Testis (tissue), 2 donors: ENCODE results near the gene MAPKAP1.

Source experiments
- POLR2A ChIP-seq: fragments of 450-650 bp; IDR thresholded peaks from one replicate; pipeline ENCODE4 v1.6.1; 2017; ENCODE audit warnings: antibody characterized with exemption, mild to moderate bottlenecking, moderate library complexity
- TF ChIP-seq, protein P1 (sequence below), 3 experiments: fragments of 450-650 bp in 2 of 3; fragments of 200-600 bp in 1 of 3; sonication (generic) in 1 of 3; IDR thresholded peaks; one replicate each; pipeline ENCODE4 v1.5.1; 2016 to 2019; ENCODE audit warnings: antibody characterized with exemption in 3 of 3, mild to moderate bottlenecking in 2 of 3, moderate library complexity in 1 of 3

DNA sequence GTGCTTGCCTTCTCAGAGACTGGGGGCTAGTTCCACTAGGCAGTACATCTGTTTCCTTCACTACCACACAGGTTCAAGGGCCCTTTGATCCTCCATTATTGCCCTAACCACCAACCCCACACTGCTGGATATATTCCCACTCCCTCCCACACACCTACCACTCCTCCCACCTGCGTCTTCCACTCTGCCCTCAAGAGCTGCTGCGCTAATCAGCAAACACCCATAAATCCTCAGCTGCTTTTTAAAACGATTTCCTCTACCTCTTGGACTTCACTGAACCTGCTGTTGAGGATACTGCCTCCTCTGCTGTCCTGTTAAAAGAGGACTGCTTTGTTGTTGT, 120.9 kb downstream of the MAPKAP1 start:
- TF ChIP-seq, protein P1, sequence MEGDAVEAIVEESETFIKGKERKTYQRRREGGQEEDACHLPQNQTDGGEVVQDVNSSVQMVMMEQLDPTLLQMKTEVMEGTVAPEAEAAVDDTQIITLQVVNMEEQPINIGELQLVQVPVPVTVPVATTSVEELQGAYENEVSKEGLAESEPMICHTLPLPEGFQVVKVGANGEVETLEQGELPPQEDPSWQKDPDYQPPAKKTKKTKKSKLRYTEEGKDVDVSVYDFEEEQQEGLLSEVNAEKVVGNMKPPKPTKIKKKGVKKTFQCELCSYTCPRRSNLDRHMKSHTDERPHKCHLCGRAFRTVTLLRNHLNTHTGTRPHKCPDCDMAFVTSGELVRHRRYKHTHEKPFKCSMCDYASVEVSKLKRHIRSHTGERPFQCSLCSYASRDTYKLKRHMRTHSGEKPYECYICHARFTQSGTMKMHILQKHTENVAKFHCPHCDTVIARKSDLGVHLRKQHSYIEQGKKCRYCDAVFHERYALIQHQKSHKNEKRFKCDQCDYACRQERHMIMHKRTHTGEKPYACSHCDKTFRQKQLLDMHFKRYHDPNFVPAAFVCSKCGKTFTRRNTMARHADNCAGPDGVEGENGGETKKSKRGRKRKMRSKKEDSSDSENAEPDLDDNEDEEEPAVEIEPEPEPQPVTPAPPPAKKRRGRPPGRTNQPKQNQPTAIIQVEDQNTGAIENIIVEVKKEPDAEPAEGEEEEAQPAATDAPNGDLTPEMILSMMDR (IDR thresholded peaks at IDR 0.05), result no peak
- no peak for TF ChIP-seq POLR2A
